KOPT-K1 (cell line): ENCODE results near the gene PANK4.

Experiments used
- H3K27ac ChIP-seq: fragments of 200-600 bp; sonication (generic); 2 replicates; pipeline ENCODE4 v1.5.1; 2016; ENCODE audit warnings: antibody characterized with exemption, mild to moderate bottlenecking, low read depth, low read length; ENCODE audit not compliant: poor library complexity, severe bottlenecking
- H3K36me3 ChIP-seq: fragments of 200-600 bp; sonication (generic); 2 replicates; pipeline ENCODE4 v1.5.1; 2017; ENCODE audit warnings: antibody characterized with exemption, mild to moderate bottlenecking, low read length, moderate library complexity; ENCODE audit not compliant: insufficient read depth
- H3K9me3 ChIP-seq: fragments of 200-600 bp; sonication (generic); 2 replicates; pipeline ENCODE4 v1.5.1; 2017; ENCODE audit warnings: antibody characterized with exemption, low read length, mild to moderate bottlenecking; ENCODE audit not compliant: insufficient read depth, poor library complexity, severe bottlenecking

The PANK4 gene

GRCh38 chr1:2471587-2472001, 54.8 kb downstream of the PANK4 start:
- Histone ChIP-seq H3K36me3 (no peaks in the 10 kb centered on the region), H3K9me3 (no peaks in the 10 kb centered on the region), H3K27ac (no peak overlapping the region)

- H3K9me3 ChIP-seq = no peaks in the 10 kb centered on the region
- H3K36me3 ChIP-seq = no peaks in the 10 kb centered on the region
- H3K27ac ChIP-seq = no peak overlapping the region
Measured at GRCh38 chr1:2471159-2471471, 55.3 kb downstream of the PANK4 start.

DNA sequence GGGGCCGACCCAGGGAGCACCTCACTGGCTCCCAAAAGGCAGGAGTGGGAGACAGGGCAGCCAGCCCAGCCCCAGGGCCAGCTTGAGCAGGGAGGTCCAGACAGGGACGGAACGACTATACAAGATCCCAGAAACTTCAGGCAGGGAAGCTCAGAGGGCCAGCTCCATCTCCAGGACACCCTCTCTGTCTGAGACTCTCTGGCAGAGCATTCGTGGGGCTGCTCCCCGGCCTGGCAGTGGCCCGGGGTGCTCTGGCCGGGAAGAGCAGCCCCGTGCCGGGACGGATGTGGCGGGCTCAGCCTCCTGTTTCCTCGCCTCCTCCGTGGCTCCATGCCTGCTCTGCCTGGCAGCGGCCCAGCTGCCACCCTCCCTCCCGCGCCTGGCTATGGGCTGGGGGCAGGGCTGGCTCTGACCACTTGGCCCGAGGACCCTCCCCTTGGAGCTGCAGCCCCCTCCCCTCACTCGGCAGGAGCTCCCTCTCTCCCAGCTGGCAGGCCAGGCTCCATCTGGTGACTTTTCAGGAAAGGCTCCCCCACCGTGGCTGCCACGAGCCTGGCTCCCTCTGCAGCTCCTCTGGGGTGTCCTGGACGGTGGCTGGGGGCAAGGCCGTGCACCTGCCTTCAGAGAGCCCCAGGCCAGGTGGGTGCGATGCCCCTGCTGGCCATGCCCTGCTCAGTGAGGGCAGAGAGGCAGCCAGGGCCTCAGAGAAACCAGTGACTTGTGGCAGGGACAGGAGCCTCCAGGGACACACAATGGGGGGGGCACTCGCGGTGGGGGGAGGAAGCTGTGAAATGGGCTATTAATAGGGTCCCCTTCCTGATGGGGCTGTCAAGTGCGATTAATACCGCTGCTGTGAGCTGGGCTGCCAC, 55.9 kb downstream of the PANK4 start:
- no peaks in the 10 kb centered on the region for H3K9me3 ChIP-seq
- H3K27ac ChIP-seq = no peak overlapping the region
- H3K36me3 ChIP-seq = no peaks in the 10 kb centered on the region

GRCh38 chr1:2469103-2469940, 57.1 kb downstream of the PANK4 start:
- H3K9me3 ChIP-seq = no peaks in the 10 kb centered on the region
- no peaks in the 10 kb centered on the region for H3K36me3 ChIP-seq
- H3K27ac ChIP-seq = no peak overlapping the region

GRCh38 chr1:2468540-2468939, 57.9 kb downstream of the PANK4 start:
- Histone ChIP-seq H3K36me3 (no peaks in the 10 kb centered on the region), H3K27ac (no peak overlapping the region), H3K9me3 (no peaks in the 10 kb centered on the region)

DNA sequence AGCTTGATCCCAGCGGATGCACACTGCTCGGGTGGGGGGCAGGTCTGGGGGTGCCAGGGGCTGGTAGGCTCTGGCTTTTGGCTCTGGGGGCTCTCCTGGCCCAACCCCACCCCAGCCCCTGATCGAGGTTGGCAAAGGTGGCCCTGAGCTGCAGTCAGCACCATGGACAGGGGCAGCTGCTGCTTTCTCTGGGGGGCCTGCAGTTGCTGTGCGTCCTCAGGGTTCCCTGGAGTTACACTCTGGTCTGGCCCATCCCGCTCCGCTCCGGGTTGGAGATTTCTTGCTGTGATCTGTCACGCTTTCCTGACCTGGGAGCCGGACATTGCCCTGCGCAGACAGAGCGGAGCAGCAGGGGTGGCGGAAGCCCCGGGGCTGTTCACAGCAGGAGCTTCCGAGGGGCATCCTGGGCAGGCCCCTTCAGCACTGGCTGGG, 58.3 kb downstream of the PANK4 start:
- Histone ChIP-seq H3K27ac (no peak overlapping the region), H3K36me3 (no peaks in the 10 kb centered on the region), H3K9me3 (no peaks in the 10 kb centered on the region)

GRCh38 chr1:2466958-2467554, 59.3 kb downstream of the PANK4 start:
- no peaks in the 10 kb centered on the region for H3K9me3 ChIP-seq
- H3K36me3 ChIP-seq = no peaks in the 10 kb centered on the region
- no peak overlapping the region for H3K27ac ChIP-seq

DNA sequence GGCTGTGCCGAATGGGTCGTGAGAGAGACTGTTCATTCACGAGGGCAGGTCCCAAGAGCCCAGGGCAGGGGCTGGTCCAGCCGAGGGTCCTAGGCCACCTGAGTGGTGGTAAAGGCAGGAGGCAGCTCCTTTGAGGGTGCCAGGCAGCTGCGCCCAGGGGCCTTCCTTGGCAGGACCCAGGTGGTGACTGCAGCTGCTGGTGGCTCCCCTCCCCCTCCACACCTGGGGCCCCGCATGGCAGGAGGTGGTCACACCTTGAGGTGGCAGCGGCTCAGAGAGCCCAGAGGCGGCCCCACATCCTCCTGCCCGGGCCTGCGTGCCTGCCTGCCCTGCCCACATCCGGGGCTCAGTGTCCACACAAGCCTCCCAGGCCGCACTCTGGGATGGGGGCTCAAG, 60.1 kb downstream of the PANK4 start:
- no peak overlapping the region for H3K27ac ChIP-seq
- no peaks in the 10 kb centered on the region for H3K36me3 ChIP-seq
- H3K9me3 ChIP-seq = no peaks in the 10 kb centered on the region

DNA sequence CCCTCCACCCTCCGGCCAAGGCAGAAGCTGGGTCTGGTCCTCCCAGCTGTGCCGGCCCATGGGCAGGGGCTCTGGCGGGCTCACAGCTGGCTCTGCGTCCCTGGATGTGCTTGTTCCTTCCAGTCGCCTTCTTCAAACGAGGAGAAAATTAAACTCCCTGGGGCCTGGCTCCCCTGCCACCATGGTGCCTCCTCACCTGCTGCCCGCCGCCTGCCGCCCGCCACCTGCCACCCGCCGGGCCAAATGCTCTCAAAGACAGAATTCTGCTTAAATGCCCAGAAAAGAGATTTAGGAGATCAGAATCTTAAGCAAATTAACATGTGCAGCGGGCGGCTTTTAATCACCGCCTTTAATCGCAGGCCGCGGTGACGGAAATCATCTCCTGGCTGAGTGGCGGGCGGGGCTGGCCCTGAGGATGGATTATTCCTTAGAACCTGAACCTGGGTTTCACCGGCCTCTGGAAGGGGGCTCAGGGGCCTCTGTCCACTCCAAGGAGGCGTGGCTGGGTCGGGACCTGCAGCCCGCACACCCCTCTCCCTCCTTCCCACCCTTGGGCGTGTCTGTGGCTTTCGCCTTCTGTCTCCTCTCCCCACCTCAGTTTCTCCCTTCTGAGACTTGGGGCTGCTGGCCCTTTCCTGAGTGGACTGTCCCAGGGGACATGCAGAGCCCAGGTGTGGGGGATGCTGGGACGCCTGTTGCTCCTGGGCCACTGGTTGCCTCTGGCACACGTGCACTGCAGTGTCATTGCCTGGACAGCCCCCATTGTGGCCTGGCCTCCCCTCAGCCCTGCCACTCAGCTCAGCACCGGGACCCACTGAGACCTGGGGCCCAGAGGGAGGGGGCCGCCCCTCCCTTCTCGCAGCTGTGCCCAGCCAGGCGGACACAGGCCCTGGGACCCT, 60.8 kb downstream of the PANK4 start:
- Histone ChIP-seq H3K9me3 (no peaks in the 10 kb centered on the region), H3K36me3 (no peaks in the 10 kb centered on the region), H3K27ac (no peak overlapping the region)

DNA sequence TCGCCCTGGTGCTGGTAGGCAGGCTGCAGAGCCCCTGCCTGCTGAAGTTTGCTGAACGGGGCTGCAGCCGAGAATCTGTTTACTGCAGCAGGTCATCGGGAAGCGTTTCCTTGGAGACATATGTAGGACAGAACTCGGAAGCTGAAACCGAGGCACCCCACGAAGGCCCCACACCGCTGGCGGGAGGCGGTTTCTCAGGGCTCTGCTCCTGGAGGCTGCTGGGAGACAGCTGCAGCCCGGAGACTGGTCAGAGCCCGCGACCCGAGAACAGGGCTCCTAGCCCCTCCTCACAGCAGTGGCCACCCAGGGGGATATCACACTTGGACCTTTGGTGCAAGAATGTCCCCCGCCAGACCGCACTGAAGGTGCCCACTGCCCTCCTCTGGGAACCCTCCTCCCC, 63.0 kb downstream of the PANK4 start:
- Histone ChIP-seq H3K27ac (no peak overlapping the region), H3K36me3 (no peaks in the 10 kb centered on the region), H3K9me3 (no peaks in the 10 kb centered on the region)

GRCh38 chr1:2462819-2463218, 63.6 kb downstream of the PANK4 start:
- Histone ChIP-seq H3K27ac (no peak overlapping the region), H3K9me3 (no peaks in the 10 kb centered on the region), H3K36me3 (no peaks in the 10 kb centered on the region)

DNA sequence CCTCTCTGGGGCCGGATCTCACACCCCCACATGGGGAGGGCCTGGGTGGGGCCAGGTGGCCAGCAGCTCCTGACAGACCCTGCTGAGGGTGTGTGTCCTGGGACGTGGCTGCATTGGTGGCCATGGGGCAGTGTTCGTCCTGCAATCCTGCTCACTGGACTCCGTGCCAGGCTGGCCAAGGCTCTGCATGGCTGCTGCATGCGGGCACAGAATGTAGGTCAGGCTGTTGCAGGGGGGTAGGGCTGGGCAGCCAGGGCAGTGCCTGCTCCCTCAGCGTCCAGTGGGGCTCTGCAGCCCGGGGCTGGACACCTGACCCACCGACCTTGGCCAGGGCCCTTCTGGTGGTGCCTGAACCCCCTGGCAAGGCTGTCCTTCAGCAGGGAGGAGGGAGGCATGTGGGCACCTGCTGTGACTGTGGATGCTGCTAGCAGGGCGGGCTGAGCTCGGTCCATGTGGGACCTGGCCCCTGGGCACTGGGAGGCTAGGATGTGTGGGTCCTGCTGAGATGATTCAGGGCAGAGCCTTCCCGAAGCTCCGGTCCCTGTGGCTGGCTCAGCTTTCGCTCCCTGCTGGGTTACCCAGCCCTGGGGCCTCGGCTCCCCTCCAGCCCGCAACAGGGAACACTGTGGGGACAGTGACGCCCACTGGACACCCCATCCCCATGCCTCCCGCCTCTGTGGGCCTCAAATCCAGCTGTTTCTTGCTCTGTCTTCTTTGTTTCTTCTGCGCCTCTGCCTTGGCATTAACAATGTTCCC, 65.2 kb downstream of the PANK4 start:
- Histone ChIP-seq H3K36me3 (no peaks in the 10 kb centered on the region), H3K9me3 (no peaks in the 10 kb centered on the region), H3K27ac (no peak overlapping the region)

- no peak overlapping the region for H3K27ac ChIP-seq
- no peaks in the 10 kb centered on the region for H3K36me3 ChIP-seq
- H3K9me3 ChIP-seq = no peaks in the 10 kb centered on the region
Measured at GRCh38 chr1:2460203-2460602, 66.2 kb downstream of the PANK4 start.

DNA sequence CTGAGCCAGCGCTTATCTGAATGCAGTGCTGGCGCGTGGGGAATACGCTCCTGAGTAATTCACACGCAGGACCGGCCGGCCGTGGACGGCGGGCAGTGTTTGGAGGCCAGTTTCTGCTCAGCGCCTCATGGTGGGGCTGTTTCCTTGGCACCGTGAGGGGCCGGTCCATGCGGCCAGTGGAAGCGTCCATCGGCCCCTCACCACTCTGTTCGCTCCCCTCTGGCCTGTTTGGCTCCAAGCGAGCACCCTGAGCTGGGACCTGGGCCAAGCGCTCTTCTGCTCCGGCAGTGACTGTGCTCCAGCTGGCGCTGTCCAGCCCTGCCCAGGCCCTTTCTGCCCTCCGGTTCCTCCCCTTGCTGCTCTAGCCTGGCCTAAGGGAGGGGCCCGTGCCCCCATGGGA, 66.6 kb downstream of the PANK4 start:
- Histone ChIP-seq H3K9me3 (no peaks in the 10 kb centered on the region), H3K27ac (no peak overlapping the region), H3K36me3 (no peaks in the 10 kb centered on the region)
